Activated naive CD8-positive, alpha-beta T cell treated with anti-CD3 and anti-CD28 coated beads for 36 hours (primary cell): Measurements from ENCODE around the gene GPC6. TPM values are rescaled to one million over a fixed set of nuclear protein-coding genes. Genes with fewer than 3 reads are reported as not detected.

Experiments used
- DNase-seq: peaks from one replicate; pipeline ENCODE4 v3.0.0; 2021
- H3K27ac Mint-ChIP-seq: one replicate; pipeline ENCODE4 v1.8.0; 2022; ENCODE audit warnings: mild to moderate bottlenecking, moderate library complexity, mixed read lengths
- H3K27me3 Mint-ChIP-seq: one replicate; pipeline ENCODE4 v1.8.0; 2022; ENCODE audit warnings: mild to moderate bottlenecking, mixed read lengths
- H3K36me3 Mint-ChIP-seq: one replicate; pipeline ENCODE4 v1.8.0; 2021; ENCODE audit warnings: mild to moderate bottlenecking, mixed read lengths
- H3K4me1 Mint-ChIP-seq: one replicate; pipeline ENCODE4 v1.8.0; 2021; ENCODE audit warnings: mixed read lengths
- H3K4me3 Mint-ChIP-seq: one replicate; pipeline ENCODE4 v1.8.0; 2022; ENCODE audit warnings: mild to moderate bottlenecking, moderate library complexity, mixed read lengths
- H3K9me3 Mint-ChIP-seq: one replicate; pipeline ENCODE4 v1.8.0; 2022; ENCODE audit warnings: mixed read lengths
- total RNA-seq, 2 experiments: library from RNA; stranded (reverse); gene quantifications; one replicate each; pipeline ENCODE4 v1.2.3, GENCODE V29; 2021

GPC6 gene
- total RNA-seq, 2 experiments from 2014 or later = not detected

DNA sequence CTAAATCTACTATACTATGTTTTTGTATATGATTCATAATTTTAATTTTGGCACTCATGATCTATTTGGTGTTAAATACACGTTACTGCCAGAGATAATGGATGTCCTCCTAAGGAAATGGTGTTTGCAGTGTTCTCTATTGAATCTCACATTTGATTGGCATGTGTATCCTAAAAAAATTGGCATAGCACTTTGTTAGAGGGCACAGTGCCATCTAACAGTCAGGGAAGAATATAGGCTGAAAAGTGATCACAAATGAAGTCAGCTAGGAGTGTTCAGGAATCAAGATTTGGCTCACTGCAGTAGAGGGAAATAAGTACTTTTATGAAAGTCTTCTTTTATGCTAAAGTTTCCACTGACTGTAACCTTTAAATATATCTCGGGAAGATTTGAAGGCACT, 624.6 kb downstream of the GPC6 start:
- H3K27me3 Mint-ChIP-seq = peaks cover 8% of the 10 kb centered on the region
- H3K9me3 Mint-ChIP-seq = no peaks in the 10 kb centered on the region
- no peak overlapping the region for H3K27ac Mint-ChIP-seq
- H3K4me1 Mint-ChIP-seq = no peaks in the 10 kb centered on the region
- no peak for DNase-seq
- H3K36me3 Mint-ChIP-seq = no peaks in the 10 kb centered on the region
- H3K4me3 Mint-ChIP-seq = no peak overlapping the region

DNA sequence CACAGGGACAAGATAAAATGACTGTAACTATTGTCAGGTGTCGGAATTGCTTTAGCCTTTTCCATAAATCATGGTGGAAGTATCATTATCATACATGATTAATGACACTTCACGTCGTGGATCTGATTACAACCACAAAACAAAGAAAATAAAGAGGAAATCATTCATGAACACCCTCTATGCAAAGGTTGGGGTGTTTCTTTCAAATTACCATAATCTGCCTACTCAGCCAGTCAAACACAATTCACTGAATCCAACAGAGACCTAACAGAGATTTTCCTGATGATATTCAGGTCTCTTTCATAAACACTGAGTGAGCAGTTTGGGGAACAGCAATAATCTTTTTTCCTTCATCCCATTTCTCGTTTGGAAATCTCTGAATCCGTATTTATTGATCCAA, 627.3 kb downstream of the GPC6 start:
- Mint-ChIP-seq H3K4me3 (no peak overlapping the region), H3K27ac (no peak overlapping the region), H3K27me3 (peaks cover 10% of the 10 kb centered on the region), H3K9me3 (no peaks in the 10 kb centered on the region), H3K4me1 (no peaks in the 10 kb centered on the region), H3K36me3 (no peaks in the 10 kb centered on the region)
- DNase-seq = no peak

DNA sequence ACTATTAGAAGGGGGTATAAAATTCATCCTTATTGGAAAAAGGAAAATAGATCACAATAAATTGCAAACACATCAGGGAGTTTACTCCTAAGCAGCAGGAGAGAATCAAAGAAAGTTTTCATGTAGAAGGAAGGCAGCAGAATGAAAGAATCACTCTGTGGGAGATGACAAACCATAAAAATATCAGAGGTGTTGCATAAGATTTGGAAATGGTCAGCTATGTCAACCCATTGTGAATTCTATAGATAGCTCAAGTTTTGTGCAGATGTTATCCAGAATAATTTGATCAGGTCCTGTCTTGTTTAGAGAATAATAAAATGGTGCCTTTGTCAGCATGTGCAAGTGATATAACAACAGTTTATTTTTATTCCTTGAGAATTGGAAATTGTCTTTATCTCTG, 630.5 kb downstream of the GPC6 start:
- Mint-ChIP-seq H3K4me3 (no peak overlapping the region), H3K9me3 (no peaks in the 10 kb centered on the region), H3K27me3 (peaks cover 10% of the 10 kb centered on the region), H3K27ac (no peak overlapping the region), H3K36me3 (no peaks in the 10 kb centered on the region), H3K4me1 (no peaks in the 10 kb centered on the region)
- no peak for DNase-seq

DNA sequence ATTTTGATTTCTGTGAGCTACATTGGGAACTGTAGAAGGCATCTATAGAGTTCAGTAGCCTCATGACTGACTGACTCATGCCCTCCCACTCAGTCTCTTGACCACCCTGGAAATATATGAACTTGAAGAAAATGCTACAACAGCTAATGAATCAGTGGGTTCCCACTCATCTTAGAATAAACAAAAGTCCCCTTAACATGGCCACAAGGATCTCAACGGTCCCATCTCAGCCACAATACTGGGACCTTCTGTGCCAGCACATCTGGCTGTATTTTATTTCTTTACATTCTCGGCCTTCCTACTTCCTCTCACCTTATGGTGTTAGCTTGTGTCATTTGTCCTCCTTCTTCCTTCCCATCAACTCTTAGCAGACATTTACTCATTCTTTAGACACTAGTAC, 633.1 kb downstream of the GPC6 start:
- H3K9me3 Mint-ChIP-seq = no peaks in the 10 kb centered on the region
- no peak overlapping the region for H3K4me3 Mint-ChIP-seq
- H3K36me3 Mint-ChIP-seq = no peaks in the 10 kb centered on the region
- peaks cover 10% of the 10 kb centered on the region for H3K27me3 Mint-ChIP-seq
- DNase-seq = no peak
- no peak overlapping the region for H3K27ac Mint-ChIP-seq
- H3K4me1 Mint-ChIP-seq = no peaks in the 10 kb centered on the region

DNA sequence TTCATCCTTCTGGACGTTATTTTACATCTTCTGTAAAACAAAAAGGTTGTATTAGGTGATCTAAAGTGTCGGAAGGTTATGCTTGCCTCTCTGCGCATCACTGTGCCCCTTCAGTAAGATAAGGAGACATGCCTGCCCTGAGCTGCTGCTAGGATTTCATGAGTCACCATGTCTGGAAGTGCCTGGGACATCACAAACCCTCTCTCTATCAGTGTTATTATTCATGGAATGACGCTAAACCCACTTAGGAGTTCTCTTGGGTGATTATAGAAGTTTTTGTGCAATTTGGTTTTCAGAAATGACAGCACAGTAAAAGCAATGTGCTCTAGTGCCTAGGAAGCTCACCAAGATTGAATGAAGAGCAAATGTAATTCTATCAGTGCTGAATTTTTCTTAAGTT, 635.2 kb downstream of the GPC6 start:
- H3K27me3 Mint-ChIP-seq = no peaks in the 10 kb centered on the region
- no peak for DNase-seq
- no peaks in the 10 kb centered on the region for H3K4me1 Mint-ChIP-seq
- no peak overlapping the region for H3K4me3 Mint-ChIP-seq
- no peaks in the 10 kb centered on the region for H3K36me3 Mint-ChIP-seq
- no peak overlapping the region for H3K27ac Mint-ChIP-seq
- no peaks in the 10 kb centered on the region for H3K9me3 Mint-ChIP-seq

DNA sequence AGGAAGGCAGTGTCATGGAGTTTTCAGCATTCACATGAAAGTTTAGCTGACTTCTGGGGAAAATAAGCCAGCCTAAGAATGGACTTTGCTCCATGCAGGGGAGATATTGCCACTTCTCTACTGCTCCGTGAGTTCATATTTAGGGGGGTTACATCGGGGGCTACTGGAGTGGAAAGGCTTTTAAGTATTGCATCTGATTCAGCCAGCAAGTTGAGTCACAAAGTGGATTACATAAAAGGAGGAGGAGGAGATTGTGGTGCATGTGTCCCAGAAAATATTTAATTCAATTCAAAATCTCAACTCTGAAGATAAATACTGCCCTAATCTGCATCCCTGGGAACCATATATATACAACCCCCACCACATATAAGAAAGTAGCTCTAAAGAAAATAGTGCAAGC, 635.7 kb downstream of the GPC6 start:
- Mint-ChIP-seq H3K27ac (no peak overlapping the region), H3K4me3 (no peak overlapping the region), H3K9me3 (no peaks in the 10 kb centered on the region), H3K4me1 (no peaks in the 10 kb centered on the region), H3K36me3 (no peaks in the 10 kb centered on the region), H3K27me3 (no peaks in the 10 kb centered on the region)
- DNase-seq = no peak

DNA sequence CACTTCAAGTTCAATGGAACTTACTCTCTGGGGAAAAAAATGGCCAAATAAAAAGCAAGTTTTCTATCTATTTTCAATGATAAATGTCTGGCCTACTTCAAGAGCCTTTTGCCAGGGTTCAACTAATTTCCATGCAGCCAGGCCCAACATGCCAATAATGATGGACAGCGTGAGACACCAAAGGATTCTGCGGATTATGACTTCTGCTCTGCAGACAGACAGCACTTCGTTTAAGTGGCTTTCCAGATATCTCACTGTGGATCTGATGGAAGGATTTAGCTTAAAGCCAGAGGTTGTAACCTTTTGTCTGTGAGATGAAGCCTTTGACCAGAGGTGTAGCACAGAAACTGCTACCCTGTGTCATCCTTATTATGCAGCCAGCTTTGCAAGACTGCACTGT, 638.6 kb downstream of the GPC6 start:
- Mint-ChIP-seq H3K4me3 (no peak overlapping the region), H3K27ac (no peak overlapping the region), H3K4me1 (no peaks in the 10 kb centered on the region), H3K9me3 (no peaks in the 10 kb centered on the region), H3K27me3 (no peaks in the 10 kb centered on the region), H3K36me3 (no peaks in the 10 kb centered on the region)
- DNase-seq = no peak

DNA sequence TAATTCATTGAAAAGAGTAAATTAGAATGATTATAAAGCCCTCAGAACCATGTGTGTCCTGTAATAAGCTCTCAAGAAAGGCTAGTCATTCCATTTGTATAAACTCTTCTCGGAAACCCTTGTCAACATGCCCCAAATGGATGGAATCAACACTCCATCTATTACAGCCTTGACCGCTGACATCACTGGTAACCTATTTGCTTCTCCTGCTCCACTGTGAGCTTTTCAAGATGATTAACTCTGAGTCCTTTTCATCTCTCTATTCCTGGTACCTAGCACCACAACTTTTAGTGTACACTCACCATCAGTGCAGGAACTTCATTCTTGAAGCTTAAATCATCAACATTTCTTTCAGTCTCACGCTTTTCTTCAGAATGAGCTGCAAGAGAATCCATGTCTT, 640.9 kb downstream of the GPC6 start:
- no peak for DNase-seq
- Mint-ChIP-seq H3K4me1 (no peaks in the 10 kb centered on the region), H3K36me3 (no peaks in the 10 kb centered on the region), H3K9me3 (no peaks in the 10 kb centered on the region), H3K4me3 (no peak overlapping the region), H3K27me3 (no peaks in the 10 kb centered on the region), H3K27ac (no peak overlapping the region)

DNA sequence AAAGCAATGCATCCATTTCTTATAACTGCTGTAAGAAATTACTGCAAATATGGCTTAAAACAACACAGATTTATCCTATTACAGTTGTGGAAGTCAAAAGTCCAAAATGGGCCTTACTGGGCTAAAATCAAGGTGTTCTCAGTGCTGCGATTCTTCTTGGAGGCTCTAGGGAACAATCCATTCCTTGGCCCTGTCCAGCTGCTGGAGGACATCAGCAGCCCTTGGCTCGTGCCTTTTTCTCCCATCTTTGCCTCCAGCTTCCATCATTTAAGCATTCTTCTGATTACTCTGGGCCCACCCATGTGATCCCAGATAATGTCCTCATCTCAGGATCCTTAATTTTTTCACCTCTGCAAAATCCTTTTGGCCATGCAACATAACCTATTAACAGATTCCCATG, 645.8 kb downstream of the GPC6 start:
- H3K27me3 Mint-ChIP-seq = no peaks in the 10 kb centered on the region
- no peak for DNase-seq
- H3K27ac Mint-ChIP-seq = no peak overlapping the region
- peak overlapping the region; percentile 23 for H3K4me3 Mint-ChIP-seq
- no peaks in the 10 kb centered on the region for H3K9me3 Mint-ChIP-seq
- H3K4me1 Mint-ChIP-seq = no peaks in the 10 kb centered on the region
- no peaks in the 10 kb centered on the region for H3K36me3 Mint-ChIP-seq

DNA sequence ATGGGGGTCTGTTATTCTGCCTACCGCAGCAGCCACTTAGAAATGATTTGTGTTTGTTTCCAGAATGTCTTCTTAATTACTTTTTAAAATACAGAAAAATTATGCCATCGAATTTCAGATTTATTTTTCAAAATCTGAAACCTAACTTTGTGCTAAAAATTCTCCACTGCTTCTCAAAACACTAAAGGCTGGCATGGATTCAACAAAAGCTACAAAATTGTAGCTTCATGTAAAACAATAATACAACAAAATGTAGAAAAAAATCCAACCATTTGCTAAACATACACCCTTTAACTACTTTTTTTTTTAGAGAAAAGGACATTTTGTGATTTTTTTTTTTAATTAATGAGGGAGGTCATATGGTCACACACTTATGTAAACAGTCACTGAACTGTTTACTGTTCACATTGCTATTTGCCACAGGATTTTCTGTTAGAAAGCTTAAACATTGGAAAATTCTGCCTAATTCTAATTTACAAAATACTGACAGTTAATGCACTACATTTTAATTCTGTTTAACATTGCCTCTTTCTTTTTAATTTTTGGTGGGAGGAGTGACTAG, 646.3 kb downstream of the GPC6 start:
- no peaks in the 10 kb centered on the region for H3K36me3 Mint-ChIP-seq
- no peak for DNase-seq
- no peaks in the 10 kb centered on the region for H3K27me3 Mint-ChIP-seq
- no peak overlapping the region for H3K4me3 Mint-ChIP-seq
- no peak overlapping the region for H3K27ac Mint-ChIP-seq
- H3K9me3 Mint-ChIP-seq = peaks cover 3% of the 10 kb centered on the region
- H3K4me1 Mint-ChIP-seq = no peaks in the 10 kb centered on the region

DNA sequence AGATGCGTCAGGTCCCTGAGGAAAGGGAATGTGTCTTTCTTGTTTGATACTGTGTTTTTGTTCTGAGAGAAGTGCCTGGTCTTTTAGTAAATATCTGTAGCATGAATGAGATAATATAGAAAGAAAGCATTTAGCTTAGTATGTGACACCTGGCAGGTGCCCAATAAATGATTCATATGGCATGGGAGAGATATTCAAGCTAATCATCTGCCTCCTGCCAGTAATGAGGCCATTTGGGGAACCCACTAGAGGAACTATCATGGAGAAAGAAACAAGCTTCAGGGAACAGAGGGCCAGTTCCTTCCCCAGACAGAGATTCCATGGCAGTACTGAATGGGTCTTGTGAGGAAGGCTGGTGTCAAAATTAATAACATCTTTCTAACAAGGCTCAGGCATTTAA, 648.9 kb downstream of the GPC6 start:
- no peaks in the 10 kb centered on the region for H3K27me3 Mint-ChIP-seq
- H3K27ac Mint-ChIP-seq = no peak overlapping the region
- peaks cover 1% of the 10 kb centered on the region for H3K36me3 Mint-ChIP-seq
- no peaks in the 10 kb centered on the region for H3K4me1 Mint-ChIP-seq
- no peak overlapping the region for H3K4me3 Mint-ChIP-seq
- peaks cover 5% of the 10 kb centered on the region for H3K9me3 Mint-ChIP-seq
- no peak for DNase-seq

DNA sequence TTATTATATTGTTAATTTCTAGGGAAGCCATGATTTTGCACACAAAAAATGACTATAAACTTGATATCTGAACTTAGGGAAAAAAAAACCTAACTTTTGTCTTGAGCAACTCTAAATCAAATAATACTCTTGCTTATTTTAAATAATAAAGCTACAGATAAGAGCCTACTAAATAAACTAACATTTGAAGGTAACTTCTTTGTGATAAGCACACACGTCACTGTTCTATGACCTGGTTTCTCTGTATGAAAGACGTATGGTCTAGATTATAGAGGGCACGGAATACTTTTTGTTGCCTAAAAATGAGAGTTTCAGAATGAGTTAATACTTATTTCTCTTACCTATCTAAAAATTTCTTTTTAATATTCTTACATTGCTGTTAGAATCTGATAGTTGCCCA, 649.6 kb downstream of the GPC6 start:
- peaks cover 5% of the 10 kb centered on the region for H3K9me3 Mint-ChIP-seq
- no peak overlapping the region for H3K4me3 Mint-ChIP-seq
- no peak for DNase-seq
- peaks cover 1% of the 10 kb centered on the region for H3K36me3 Mint-ChIP-seq
- no peaks in the 10 kb centered on the region for H3K4me1 Mint-ChIP-seq
- no peak overlapping the region for H3K27ac Mint-ChIP-seq
- no peaks in the 10 kb centered on the region for H3K27me3 Mint-ChIP-seq

DNA sequence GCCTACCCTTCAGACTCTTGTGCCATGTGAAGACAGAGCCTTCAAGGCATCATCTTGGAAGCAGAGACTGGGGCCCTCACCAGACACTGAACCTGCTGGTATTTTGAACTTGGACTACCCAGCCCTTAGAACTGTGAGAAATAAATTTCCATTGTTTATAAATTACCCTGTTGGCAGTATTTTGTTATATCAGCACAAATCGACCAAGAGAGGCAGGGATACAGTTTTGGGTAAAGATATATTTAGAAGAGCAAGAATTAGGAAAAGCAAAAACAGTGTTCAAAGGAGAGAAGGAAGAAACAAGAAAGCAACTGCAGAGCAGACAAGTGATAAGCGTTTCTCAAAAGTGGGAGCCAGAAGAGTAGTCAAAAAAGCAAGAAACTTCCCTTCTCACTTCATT, 652.1 kb downstream of the GPC6 start:
- no peak overlapping the region for H3K27ac Mint-ChIP-seq
- H3K36me3 Mint-ChIP-seq = peaks cover 1% of the 10 kb centered on the region
- no peak overlapping the region for H3K4me3 Mint-ChIP-seq
- H3K4me1 Mint-ChIP-seq = no peaks in the 10 kb centered on the region
- peaks cover 5% of the 10 kb centered on the region for H3K9me3 Mint-ChIP-seq
- no peak for DNase-seq
- no peaks in the 10 kb centered on the region for H3K27me3 Mint-ChIP-seq

DNA sequence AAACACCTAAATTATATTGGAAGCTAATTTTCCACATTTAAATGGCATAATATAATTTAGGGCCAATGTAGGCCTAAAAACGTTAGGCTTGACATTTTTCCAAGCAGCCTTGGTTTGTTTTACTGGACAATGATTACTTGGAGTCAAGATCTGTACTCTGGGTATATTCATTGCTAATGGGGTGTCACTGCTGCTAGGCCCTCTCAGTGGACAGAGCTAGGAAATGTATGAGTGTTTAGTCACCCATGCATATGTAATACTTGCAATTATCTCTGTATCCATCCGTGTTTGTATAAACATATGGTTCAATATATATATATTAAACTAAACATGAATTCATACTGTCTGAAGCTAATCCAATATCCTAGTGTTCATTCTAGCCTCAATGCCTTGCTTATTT, 654.8 kb downstream of the GPC6 start:
- H3K27me3 Mint-ChIP-seq = no peaks in the 10 kb centered on the region
- peaks cover 1% of the 10 kb centered on the region for H3K36me3 Mint-ChIP-seq
- no peak overlapping the region for H3K4me3 Mint-ChIP-seq
- no peak overlapping the region for H3K27ac Mint-ChIP-seq
- DNase-seq = no peak
- H3K9me3 Mint-ChIP-seq = peaks cover 5% of the 10 kb centered on the region
- no peaks in the 10 kb centered on the region for H3K4me1 Mint-ChIP-seq

DNA sequence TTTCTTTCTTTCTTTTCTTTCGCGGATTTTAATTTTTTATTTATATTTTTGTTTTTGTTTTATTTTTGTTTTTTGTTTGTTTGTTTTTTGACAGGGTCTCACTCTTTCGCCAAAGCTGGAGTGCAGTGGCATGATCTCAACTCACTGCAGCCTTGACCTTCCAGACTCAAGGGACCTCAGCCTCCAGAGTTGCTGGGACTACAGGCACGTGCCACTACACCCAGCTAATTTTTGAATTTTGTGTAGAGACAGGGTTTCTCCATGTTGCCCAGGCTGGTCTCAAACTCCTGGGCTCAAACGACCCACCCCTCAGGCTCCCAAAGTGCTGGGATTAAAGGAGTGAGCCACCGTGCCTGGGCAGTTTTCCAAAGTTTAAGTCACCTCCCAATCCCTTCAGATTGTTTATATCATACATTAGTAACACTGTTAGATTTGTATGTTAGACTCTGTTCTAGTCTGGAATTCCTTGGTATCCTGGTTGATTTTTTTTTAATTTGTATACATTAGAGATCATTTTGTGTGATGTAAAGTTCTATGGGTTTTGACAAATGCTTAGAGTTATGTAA, 655.6 kb downstream of the GPC6 start:
- H3K9me3 Mint-ChIP-seq = peaks cover 5% of the 10 kb centered on the region
- peaks cover 1% of the 10 kb centered on the region for H3K36me3 Mint-ChIP-seq
- no peak overlapping the region for H3K27ac Mint-ChIP-seq
- no peak for DNase-seq
- no peaks in the 10 kb centered on the region for H3K27me3 Mint-ChIP-seq
- H3K4me1 Mint-ChIP-seq = no peaks in the 10 kb centered on the region
- H3K4me3 Mint-ChIP-seq = no peak overlapping the region

DNA sequence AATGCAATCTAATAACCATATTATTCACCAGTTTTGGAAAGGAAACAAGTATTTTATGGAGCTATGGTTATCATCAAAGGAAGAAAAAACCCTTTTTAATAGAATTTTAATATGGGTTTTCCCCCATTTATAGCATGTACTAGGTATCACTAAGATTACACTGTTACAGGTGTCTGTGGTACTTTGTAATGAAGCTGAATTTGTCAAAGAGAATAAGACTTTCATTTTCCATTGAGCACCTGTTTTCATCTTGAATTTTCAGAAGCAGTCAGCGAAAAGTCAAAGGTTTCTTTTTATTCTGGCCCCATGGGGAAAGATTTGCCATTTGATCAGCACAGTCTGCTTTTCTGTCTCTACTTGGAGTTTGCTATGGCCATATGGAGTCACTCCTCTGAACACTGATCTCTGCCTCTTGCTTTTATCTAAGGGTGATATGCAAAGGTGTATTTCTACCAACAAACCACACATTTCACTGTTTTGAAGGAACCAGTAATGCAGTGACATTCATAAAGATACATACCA, 662.9 kb downstream of the GPC6 start:
- Mint-ChIP-seq H3K4me3 (no peak overlapping the region), H3K9me3 (no peaks in the 10 kb centered on the region), H3K27ac (no peak overlapping the region), H3K4me1 (no peaks in the 10 kb centered on the region), H3K36me3 (no peaks in the 10 kb centered on the region), H3K27me3 (no peaks in the 10 kb centered on the region)
- no peak for DNase-seq
